Stimulated activated naive CD8-positive, alpha-beta T cell treated with anti-CD3 and anti-CD28 coated beads, Interleukin-15, Interleukin-2, amounts not matched to agents 100 U/mL and 50 U/mL, for 24 hours (primary cell): ENCODE data around the gene PRSS1.
"Not testable (repeated sequence)": the region's sequence is repeated elsewhere in the genome, so short reads cannot be mapped to it uniquely, and the experiment has no call there.

Experiments used
- ATAC-seq: fragments of 150-1000 bp; cut with Tn5 transposase; one replicate; pipeline ENCODE4 v1.10.0; 2021
- DNase-seq: peaks from one replicate; pipeline ENCODE4 v3.0.0; 2021

Gene PRSS1

DNA sequence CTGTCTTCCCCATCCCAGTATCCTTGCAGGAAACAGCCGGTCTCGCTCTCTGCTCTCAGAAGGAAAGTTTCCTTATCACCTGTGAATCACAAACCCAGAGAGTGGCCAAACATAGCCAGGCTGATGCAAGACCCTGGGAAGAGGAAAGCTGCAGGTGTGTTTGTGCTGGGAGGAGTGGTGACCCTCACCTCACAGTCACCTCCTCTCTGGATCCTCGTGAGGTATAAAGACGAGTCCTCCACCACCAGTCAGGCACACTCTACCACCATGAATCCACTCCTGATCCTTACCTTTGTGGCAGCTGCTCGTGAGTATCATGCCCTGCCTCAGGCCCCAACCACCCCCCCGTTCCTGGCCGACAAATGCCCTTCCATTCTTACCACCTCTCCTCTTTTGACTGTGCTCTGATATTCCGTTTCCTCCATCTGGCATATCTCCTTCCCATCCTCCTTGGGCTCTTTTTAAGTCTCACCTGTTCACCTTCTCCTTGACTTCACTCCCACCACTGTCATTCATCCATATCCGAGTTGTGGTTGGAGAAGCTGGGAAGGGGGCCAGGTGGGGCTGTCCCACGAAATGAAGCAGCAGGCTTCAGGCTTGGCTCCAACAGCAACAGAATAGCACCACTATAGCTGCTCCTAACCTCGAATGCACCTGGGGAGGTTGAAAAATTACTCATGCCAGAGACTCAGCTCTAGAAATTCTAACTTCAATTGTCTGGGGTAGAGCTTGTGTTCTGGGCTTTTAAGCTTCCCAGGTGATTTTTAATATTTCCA lies at the start of gene PRSS1:
Gene PRSS1 (plus strand): TSS at position 255 of the 776 bp plus-strand sequence. CDS start 13 bp downstream, at position 268.
- ATAC-seq (no peak), DNase-seq (no peak)

GRCh38 chr7:142700935-142701334 lies 48.3 kb upstream of the PRSS1 start:
- not testable (repeated sequence) for DNase-seq, ATAC-seq

- no peak for DNase-seq
- ATAC-seq, result no peak
These were observed 45.5 kb upstream of the PRSS1 start for GRCh38 chr7:142703655-142704305.

- ATAC-seq, DNase-seq: not testable (repeated sequence)
These were observed 40.5 kb upstream of the PRSS1 start for GRCh38 chr7:142708726-142709125.

DNA sequence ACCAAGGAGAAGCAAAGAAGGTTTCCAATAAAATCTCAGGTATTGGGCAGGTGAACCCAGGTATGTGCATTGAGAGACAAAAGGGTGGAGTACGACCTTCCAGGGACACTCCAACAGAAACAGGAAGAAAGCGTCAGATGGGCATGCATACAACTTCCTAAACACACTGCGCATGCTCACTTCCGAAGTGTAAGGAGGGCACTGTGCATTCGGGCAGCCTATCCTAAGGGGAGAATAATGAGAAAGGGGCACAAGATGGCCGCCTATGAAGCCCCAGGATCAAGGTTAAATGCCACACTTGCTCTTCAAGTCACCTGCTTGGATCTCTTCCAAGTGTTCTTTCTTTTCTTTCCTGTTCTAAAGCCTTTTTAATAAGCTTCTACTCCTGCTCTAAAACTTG lies 39.4 kb upstream of the PRSS1 start:
- DNase-seq (no peak), ATAC-seq (no peak)

DNA sequence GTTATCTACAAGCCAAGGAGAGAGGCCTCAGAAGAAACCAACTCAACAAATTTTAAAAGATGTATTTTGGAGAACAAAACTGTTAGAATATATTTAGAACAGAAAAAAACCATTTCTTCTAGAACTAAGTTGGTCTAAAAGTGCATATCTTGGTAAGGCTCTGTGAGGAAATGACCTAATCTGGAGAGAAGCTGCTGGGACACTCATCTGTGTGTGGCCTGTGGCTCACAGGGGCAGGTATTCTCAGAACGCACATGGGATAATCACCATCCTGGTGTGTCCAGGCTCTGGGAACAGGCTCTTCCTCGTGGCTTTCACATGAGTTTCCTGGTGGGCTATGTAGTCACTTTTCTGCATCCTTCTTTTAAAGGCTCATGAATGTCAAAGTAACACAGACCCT lies 38.1 kb upstream of the PRSS1 start:
- ATAC-seq (no peak), DNase-seq (no peak)

GRCh38 chr7:142711746-142712616 lies 37.3 kb upstream of the PRSS1 start:
- ATAC-seq (peak; percentile 92), DNase-seq (peak; percentile 33)

DNA sequence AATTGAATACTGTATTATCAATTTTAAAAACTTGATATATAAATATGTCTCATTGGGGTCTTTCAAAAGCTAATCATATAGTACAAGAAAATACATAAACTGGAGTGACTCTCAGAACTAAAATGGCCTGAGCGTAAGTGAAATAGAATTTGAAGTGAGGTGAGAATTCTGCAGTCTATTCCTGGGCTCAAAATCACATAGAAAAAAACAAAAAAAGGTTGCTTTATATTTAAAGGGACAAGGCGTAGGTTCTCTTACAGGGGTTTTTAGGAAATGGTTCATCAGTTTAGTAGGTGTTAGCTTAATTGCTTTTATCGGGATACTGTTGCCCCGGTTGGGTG lies 36.7 kb upstream of the PRSS1 start:
- no peak for ATAC-seq
- no peak for DNase-seq

DNA sequence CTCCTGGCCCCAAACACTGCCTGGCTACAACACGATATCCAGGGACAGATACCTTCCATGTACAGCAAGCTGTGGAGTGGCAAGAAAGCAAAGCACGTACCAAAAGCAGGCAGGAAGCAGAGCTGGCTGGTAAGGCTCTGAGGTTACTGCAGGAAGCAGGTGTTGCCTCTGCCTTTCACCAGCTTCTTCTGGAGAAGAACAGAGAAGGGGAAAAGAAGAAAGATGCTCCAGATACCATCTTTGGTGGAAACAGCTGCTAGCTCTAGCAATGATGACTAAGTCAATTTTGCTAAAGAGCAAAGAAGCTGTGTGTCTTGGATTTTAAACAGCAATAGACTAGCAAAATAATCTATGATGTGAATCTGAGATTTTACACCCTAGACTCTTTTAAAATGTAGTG lies 34.9 kb upstream of the PRSS1 start:
- DNase-seq (no peak), ATAC-seq (no peak)

DNA sequence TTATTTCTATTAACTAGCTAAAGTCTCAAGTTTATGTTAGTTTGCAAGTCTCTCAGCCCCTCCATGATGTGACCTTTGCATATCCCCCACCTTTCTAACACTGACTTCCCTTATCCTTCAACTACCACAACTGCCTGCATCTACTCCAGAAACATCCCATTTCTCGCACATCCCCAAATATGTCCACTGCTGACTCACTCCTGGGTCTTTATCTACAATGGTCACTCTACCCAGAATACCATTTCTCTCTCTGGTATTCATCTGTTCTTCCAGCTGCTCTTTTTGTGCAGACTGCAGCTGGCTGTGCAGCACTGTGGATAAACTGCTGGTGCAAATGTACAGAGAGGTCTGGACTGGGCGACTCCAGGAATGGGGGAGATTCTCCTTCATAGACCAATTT lies 32.7 kb upstream of the PRSS1 start:
- no peak for DNase-seq
- ATAC-seq, result no peak

GRCh38 chr7:142717453-142717852 lies 31.8 kb upstream of the PRSS1 start:
- DNase-seq, result no peak
- ATAC-seq, result no peak

DNA sequence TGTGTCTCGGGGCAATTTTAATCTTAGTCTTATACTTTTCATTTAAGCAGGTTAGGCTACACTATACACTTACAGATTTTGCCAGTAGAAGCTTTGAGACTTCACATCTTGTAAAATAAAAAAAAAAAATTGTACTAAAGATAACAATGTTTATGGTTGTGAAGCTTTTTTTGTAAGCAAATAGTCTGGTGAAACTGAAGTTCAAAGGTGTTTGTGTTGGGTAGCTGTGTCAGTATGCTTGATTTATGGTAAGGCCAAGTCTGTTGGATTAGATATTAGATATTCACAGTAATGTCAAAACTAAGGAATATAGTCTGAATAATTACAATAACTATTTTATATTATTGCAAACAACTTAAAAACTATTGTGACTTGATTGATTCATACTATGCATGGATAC lies 31.0 kb upstream of the PRSS1 start:
- no peak for DNase-seq
- no peak for ATAC-seq

- no peak for DNase-seq
These were observed 29.0 kb upstream of the PRSS1 start for GRCh38 chr7:142720172-142720773.

DNA sequence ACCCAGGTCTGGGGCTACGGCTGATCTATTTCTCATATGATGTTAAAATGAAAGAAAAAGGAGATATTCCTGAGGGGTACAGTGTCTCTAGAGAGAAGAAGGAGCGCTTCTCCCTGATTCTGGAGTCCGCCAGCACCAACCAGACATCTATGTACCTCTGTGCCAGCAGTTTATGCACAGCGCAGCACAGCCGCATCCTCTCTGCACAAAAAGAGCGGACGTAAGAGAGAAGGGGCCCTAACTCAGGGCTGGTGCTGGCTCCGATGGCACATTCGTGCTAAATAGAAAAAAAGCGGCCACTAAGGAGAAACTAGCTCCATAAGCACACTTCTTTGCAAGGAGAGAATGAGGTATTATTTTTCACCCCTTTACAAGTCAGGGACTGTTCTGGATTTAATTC lies 28.3 kb upstream of the PRSS1 start:
- no peak for ATAC-seq
- DNase-seq, result no peak

More at GRCh38 chr7:142720172-142720773, 29.0 kb upstream of the PRSS1 start:
- peak; percentile 49 for ATAC-seq

DNA sequence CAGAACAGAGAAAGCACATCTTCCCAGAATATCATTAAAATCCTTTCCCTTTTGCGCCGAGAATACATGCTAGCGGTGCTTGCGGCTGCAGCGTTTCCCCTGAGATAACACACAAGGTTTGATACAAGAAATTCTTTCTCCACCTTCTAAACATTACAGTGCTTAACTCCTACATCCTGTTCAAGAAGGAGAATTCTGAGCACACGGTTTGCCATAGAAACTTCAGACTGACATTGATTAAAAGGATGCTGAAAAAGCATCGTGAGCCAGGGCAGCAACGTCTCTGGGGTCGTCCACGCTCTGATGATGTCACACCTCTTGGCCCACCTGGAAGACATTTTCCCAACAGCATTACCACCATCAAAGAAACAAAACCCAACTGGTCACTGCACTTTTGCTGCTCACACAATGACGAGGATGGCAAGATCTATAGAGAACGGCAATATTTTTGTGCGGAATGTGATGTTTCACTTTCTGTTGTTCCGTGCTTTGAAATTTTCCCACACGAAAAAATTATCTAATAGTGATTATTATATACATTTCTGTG lies 27.0 kb upstream of the PRSS1 start:
- no peak for DNase-seq
- no peak for ATAC-seq

GRCh38 chr7:142733271-142733670 lies 16.0 kb upstream of the PRSS1 start:
- ATAC-seq (no peak), DNase-seq (no peak)

DNA sequence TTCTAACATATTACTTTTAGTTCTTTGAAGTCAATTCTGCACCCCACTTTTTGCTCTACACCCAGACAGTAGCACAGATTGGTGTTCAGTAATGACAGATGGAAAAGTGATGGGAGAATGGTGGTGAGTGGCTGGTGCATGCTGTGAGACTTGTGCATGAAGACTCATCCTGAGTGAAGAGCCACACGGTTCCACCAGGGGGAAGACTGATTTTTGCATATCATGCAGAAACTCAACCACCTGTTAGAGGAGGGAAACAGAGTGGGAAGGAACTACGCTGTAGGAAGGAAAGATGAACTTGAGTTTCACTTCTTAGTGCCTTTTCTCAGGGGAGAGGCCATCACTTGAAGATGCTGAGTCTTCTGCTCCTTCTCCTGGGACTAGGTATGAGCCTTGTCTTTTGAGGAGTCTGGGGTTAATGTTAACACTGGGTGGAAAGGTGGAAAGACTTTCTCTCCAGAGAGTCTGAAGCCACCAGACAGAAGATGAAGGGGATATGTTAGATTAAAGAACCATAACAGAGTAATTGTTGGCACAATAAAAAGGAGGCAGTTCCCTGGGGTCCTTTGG lies 9.3 kb upstream of the PRSS1 start:
- ATAC-seq, result peak; percentile 66
- no peak for DNase-seq

DNA sequence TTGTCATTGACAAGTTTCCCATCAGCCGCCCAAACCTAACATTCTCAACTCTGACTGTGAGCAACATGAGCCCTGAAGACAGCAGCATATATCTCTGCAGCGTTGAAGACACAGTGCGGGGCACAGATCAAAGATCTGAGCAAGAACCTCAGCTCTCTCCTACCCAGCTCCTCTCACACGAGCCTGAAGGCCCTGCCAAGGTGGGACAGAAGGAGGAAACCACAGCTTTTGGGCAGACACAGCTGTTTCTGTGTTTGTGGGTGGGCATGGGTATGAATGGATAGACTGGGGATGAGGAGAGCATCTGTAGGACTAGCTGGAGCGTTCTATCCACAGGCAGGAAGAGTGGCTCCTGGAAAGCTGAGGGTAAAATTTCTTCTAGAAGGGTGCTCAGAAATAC lies 8.5 kb upstream of the PRSS1 start:
- DNase-seq (no peak), ATAC-seq (no peak)

DNA sequence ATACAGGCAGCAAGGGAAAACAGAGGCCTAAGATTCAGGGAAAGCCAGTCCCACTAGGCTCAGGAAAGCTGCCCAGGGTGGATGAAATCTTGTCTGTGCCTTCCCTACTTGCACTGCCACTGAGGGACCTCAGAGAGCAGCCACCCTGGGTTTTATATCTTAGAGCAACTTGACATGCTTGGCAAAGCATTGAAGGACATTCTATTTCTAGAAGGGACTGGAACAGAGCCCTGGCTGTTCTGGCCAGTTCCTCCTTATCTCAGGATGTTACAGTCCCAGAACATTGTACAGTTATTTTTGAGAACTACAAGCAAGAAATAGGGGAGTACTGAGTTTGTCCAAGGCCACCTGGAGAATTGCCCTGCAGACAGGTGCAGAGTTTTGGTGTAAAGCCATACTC lies 7.3 kb upstream of the PRSS1 start:
- ATAC-seq, DNase-seq: not testable (repeated sequence)

- DNase-seq, result no peak
- ATAC-seq, result no peak
These were observed 4.1 kb upstream of the PRSS1 start for GRCh38 chr7:142745091-142745635.

- DNase-seq (no peak), ATAC-seq (no peak)
These were observed 3.5 kb upstream of the PRSS1 start for GRCh38 chr7:142745745-142746144.

DNA sequence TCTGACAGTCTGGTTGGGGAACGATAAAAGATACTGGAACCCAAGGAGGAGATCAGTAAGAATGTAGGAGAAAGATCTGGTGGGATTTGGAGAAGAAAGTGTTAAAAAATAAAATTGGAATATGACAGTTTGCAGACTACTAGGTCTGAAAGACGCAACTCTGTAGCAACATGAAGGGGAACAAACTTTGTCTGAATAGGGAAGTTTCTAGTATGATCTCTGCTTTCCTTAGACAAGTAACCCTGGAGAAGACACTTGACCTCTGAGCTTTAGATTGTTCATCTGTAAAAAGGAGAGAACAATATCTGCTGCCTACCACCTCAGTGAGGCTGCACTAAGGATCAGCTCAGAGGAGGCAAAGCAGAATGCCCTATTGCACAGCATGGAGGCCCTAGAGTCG lies 3.0 kb upstream of the PRSS1 start:
- no peak for DNase-seq
- no peak for ATAC-seq
